Erythroblast (primary cell): ENCODE measurements around the gene ADIPOR2.

Experiments used
- GATA1 ChIP-seq: IDR thresholded peaks from 2 replicates; pipeline ENCODE4 v1.6.1; 2011; ENCODE audit warnings: low read depth, mild to moderate bottlenecking, control low read depth, low read length, moderate library complexity
- POLR2A ChIP-seq: IDR thresholded peaks from 2 replicates; pipeline ENCODE4 v1.6.1; 2011; ENCODE audit warnings: mild to moderate bottlenecking, low read length

DNA sequence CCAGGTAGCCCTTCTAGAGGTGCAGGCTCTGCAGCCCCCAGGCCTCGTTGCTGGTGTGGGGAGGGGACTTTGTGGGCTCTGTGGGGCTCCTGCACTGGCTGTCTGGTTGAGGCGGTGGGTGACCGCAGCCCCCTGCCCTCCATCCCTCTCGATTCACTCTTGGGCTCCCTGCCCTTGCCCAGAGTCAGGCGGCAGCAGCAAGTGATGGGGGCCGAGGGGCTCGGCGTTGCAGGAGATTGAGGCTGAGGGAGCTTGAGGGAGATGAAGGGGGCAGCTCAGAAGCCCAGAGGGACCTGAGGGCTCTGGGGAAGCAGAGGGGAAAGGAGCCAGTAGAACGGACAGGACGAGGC lies 120.0 kb downstream of the ADIPOR2 start:
- TF ChIP-seq POLR2A (no peak), GATA1 (no peak)
